GM19351 (cell line): ENCODE data around the gene CD55.

Experiments used
- ATAC-seq: cut with Tn5 transposase; IDR thresholded peaks from one replicate; pipeline ENCODE4 v1.9.1; 2021; ENCODE audit warnings: mild to moderate bottlenecking, moderate library complexity; ENCODE audit not compliant: unreplicated experiment

Gene CD55

GRCh38 chr1:207328908-207329440, 7.5 kb downstream of the CD55 start:
- no peak for ATAC-seq

- no peak for ATAC-seq
Measured at GRCh38 chr1:207329469-207329868, 8.0 kb downstream of the CD55 start.

GRCh38 chr1:207330011-207330710, 8.7 kb downstream of the CD55 start:
- no peak for ATAC-seq

- ATAC-seq: no peak
Measured at GRCh38 chr1:207331354-207332313, 10.2 kb downstream of the CD55 start.

- no peak for ATAC-seq
Measured at GRCh38 chr1:207333009-207333600, 11.6 kb downstream of the CD55 start.

- ATAC-seq: no peak
Measured at GRCh38 chr1:207333620-207334019, 12.1 kb downstream of the CD55 start.

- no peak for ATAC-seq
Measured at GRCh38 chr1:207334337-207334736, 12.9 kb downstream of the CD55 start.

GRCh38 chr1:207335138-207335537, 13.7 kb downstream of the CD55 start:
- ATAC-seq: no peak

- peak; percentile 58 for ATAC-seq
Measured at GRCh38 chr1:207335695-207336363, 14.4 kb downstream of the CD55 start.

GRCh38 chr1:207336559-207337467, 15.3 kb downstream of the CD55 start:
- ATAC-seq: peak; percentile 64

- no peak for ATAC-seq
Measured at GRCh38 chr1:207342332-207342731, 20.9 kb downstream of the CD55 start.

GRCh38 chr1:207343675-207344074, 22.2 kb downstream of the CD55 start:
- ATAC-seq: no peak

GRCh38 chr1:207344221-207344620, 22.7 kb downstream of the CD55 start:
- no peak for ATAC-seq

- no peak for ATAC-seq
Measured at GRCh38 chr1:207345644-207346477, 24.4 kb downstream of the CD55 start.

- ATAC-seq: no peak
Measured at GRCh38 chr1:207346513-207346912, 25.0 kb downstream of the CD55 start.

GRCh38 chr1:207349979-207350378, 28.5 kb downstream of the CD55 start:
- no peak for ATAC-seq

- ATAC-seq: no peak
Measured at GRCh38 chr1:207352554-207352953, 31.1 kb downstream of the CD55 start.

- ATAC-seq: no peak
Measured at GRCh38 chr1:207355060-207355459, 33.6 kb downstream of the CD55 start.
